ENCODE results near the gene PTEN. TPM values are rescaled to one million over a fixed set of nuclear protein-coding genes. Genes with fewer than 3 reads are reported as not detected.
"Not testable (repeated sequence)": the region's sequence is repeated elsewhere in the genome, so short reads cannot be mapped to it uniquely, and the experiment has no call there.

PTEN gene
- total RNA-seq, 1 experiment from 2014 or later, result 58.7 TPM

- Histone ChIP-seq H3K27me3 (ENCODE audit: insufficient read depth, low read length) (no peaks in the 10 kb centered on the region), H3K9me2 (ENCODE audit: insufficient read depth) (no peaks in the 10 kb centered on the region), H3K4me1 (ENCODE audit: control insufficient read depth in 1 of 2, insufficient read depth in 2 of 2, low read length in 2 of 2) (no peaks in the 10 kb centered on the region), H3K79me2 (ENCODE audit: insufficient read depth, low read length) (peaks cover 63% of the 10 kb centered on the region), H3K4me3 (replicated peaks in 1 of 2; ENCODE audit: low read depth in 1 of 2, low read length in 2 of 2) (no peak overlapping the region), H3K9me3 (ENCODE audit: control insufficient read depth in 1 of 2, insufficient read depth in 1 of 2, low read depth in 1 of 2, low read length in 2 of 2) (no peaks in the 10 kb centered on the region), H3K36me3 (ENCODE audit: control insufficient read depth in 1 of 2, insufficient read depth in 2 of 2, low read length in 2 of 2) (0 out of 4 replicates have a peak, but pooled peaks cover 0 to 6% of the 10 kb centered on the region in 2 experiments), H3K9ac (ENCODE audit: low read length) (no peak overlapping the region), H2AFZ (ENCODE audit: low read depth, low read length, poor library complexity, severe bottlenecking) (no peak overlapping the region), H4K20me1 (ENCODE audit: insufficient read depth) (no peaks in the 10 kb centered on the region), H3K27ac (ENCODE audit: low read depth, low read length) (no peak overlapping the region), H3K4me2 (ENCODE audit: low read length) (no peak overlapping the region)
- ChIA-PET POLR2A (no interaction called here), RAD21 (ENCODE audit: low non-redundant PET in 1 of 2, low total read pairs in 2 of 2, uncharacterized antibody in 2 of 2, unreplicated experiment in 2 of 2) (no interaction called here), CTCF (no interaction called here)
- BruUV-seq (replicated peaks), result no TSS peak
- intact Hi-C loops (cut with micrococcal nuclease), result no loop called here
- ATAC-seq (no peak), DNase-seq (ENCODE audit: low read depth, low spot score) (no peak)
- TF ChIP-seq ZBTB33 (IDR thresholded peaks at IDR 0.05; ENCODE audit: extremely low read depth, insufficient replicate concordance, low read length) (no peak), CEBPB (IDR thresholded peaks at IDR 0.05; ENCODE audit: low read depth) (no peak), SIN3A (IDR thresholded peaks at IDR 0.05; ENCODE audit: low read depth) (no peak), TCF7L2 (IDR thresholded peaks at IDR 0.05; ENCODE audit: borderline replicate concordance, extremely low read depth, insufficient read depth, insufficient read length) (no peak), POLR2A (IDR thresholded peaks at IDR 0.05; ENCODE audit: borderline replicate concordance, extremely low read depth, insufficient read depth, insufficient read length) (no peak), EGR1 (IDR thresholded peaks at IDR 0.05; ENCODE audit: low read depth) (no peak), ZFX (IDR thresholded peaks at IDR 0.05) (no peak), FOSL1 (IDR thresholded peaks at IDR 0.05; ENCODE audit: low read depth) (no peak), JUND (IDR thresholded peaks at IDR 0.05) (no peak), SP1 (IDR thresholded peaks at IDR 0.05; ENCODE audit: low read depth) (no peak)
These were observed 32.8 kb downstream of the PTEN start for GRCh38 chr10:87896216-87896615.

GRCh38 chr10:87897957-87898356 lies 34.5 kb downstream of the PTEN start:
- H3K9ac ChIP-seq (ENCODE audit: low read length); ATAC-seq; CTCF ChIA-PET; H3K4me2 ChIP-seq (ENCODE audit: low read length); POLR2A ChIA-PET; H3K9me3 ChIP-seq (ENCODE audit: control insufficient read depth in 1 of 2, insufficient read depth in 1 of 2, low read depth in 1 of 2, low read length in 2 of 2); H2AFZ ChIP-seq (ENCODE audit: low read depth, low read length, poor library complexity, severe bottlenecking); intact Hi-C loops (cut with micrococcal nuclease); H3K4me3 ChIP-seq (replicated peaks in 1 of 2; ENCODE audit: low read depth in 1 of 2, low read length in 2 of 2); H3K27ac ChIP-seq (ENCODE audit: low read depth, low read length); H3K4me1 ChIP-seq (ENCODE audit: control insufficient read depth in 1 of 2, insufficient read depth in 2 of 2, low read length in 2 of 2); H4K20me1 ChIP-seq (ENCODE audit: insufficient read depth); H3K27me3 ChIP-seq (ENCODE audit: insufficient read depth, low read length); H3K9me2 ChIP-seq (ENCODE audit: insufficient read depth); H3K36me3 ChIP-seq (ENCODE audit: control insufficient read depth in 1 of 2, insufficient read depth in 2 of 2, low read length in 2 of 2); DNase-seq (ENCODE audit: low read depth, low spot score); RAD21 ChIA-PET (ENCODE audit: low non-redundant PET in 1 of 2, low total read pairs in 2 of 2, uncharacterized antibody in 2 of 2, unreplicated experiment in 2 of 2); BruUV-seq (replicated peaks): not testable (repeated sequence)
- H3K79me2 ChIP-seq (ENCODE audit: insufficient read depth, low read length), result peaks cover 54% of the 10 kb centered on the region

- CTCF ChIA-PET; POLR2A ChIA-PET; H3K36me3 ChIP-seq (ENCODE audit: control insufficient read depth in 1 of 2, insufficient read depth in 2 of 2, low read length in 2 of 2); H3K4me3 ChIP-seq (replicated peaks in 1 of 2; ENCODE audit: low read depth in 1 of 2, low read length in 2 of 2); H3K4me1 ChIP-seq (ENCODE audit: control insufficient read depth in 1 of 2, insufficient read depth in 2 of 2, low read length in 2 of 2); H3K9ac ChIP-seq (ENCODE audit: low read length); H3K27ac ChIP-seq (ENCODE audit: low read depth, low read length); BruUV-seq (replicated peaks); H3K4me2 ChIP-seq (ENCODE audit: low read length); RAD21 ChIA-PET (ENCODE audit: low non-redundant PET in 1 of 2, low total read pairs in 2 of 2, uncharacterized antibody in 2 of 2, unreplicated experiment in 2 of 2); DNase-seq (ENCODE audit: low read depth, low spot score); H3K9me3 ChIP-seq (ENCODE audit: control insufficient read depth in 1 of 2, insufficient read depth in 1 of 2, low read depth in 1 of 2, low read length in 2 of 2); H3K9me2 ChIP-seq (ENCODE audit: insufficient read depth); H4K20me1 ChIP-seq (ENCODE audit: insufficient read depth); ATAC-seq; H2AFZ ChIP-seq (ENCODE audit: low read depth, low read length, poor library complexity, severe bottlenecking); intact Hi-C loops (cut with micrococcal nuclease); H3K27me3 ChIP-seq (ENCODE audit: insufficient read depth, low read length): not testable (repeated sequence)
- H3K79me2 ChIP-seq (ENCODE audit: insufficient read depth, low read length), result peaks cover 47% of the 10 kb centered on the region
These were observed 40.0 kb downstream of the PTEN start for GRCh38 chr10:87903396-87903795.
